GM19438 (cell line): ENCODE data around the gene TDRD6.
"Not testable (repeated sequence)": the region's sequence is repeated elsewhere in the genome, so short reads cannot be mapped to it uniquely, and the experiment has no call there.

ENCODE experiments used
- ATAC-seq: cut with Tn5 transposase; IDR thresholded peaks from one replicate; pipeline ENCODE4 v1.9.1; 2021; ENCODE audit warnings: low read depth; ENCODE audit not compliant: unreplicated experiment

The TDRD6 gene

DNA sequence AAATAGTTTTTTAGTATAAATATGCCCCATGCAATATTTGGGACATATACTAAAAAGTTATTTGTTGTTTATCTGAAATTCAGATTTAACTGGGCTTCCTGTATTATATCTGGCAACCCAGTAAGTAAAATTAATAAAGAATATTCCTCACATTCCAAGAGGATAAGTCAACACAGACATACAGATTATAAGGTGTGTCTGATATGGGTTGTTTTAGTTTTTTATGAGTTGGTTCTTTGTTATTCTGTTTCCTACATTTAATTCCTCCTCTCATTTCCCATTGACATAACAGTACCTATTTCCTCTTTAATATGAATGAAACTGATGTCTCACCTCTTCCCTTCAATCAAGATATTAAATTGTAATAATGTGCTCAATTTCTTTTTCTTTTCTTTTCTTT is 49.2 kb downstream of the TDRD6 start:
- ATAC-seq: no peak

DNA sequence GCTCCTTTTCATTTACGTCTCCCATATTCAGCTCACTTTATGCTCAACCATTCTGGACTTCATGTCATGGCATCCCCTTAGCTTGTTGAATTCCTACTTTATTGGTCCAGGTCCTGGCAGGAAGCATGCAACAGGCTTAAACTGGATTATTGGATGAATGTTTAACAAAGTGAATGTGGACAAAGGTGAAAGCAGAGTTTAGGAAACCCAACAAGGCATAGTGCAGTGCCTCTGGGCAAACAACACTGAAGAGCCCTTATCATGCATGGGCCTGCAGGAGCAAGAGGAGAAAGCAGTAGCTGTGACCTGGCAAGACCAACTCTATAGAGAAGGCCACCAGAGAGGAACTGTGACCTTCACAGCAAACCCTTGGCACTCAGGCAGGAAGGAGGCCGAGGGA is 53.8 kb downstream of the TDRD6 start:
- ATAC-seq: no peak

DNA sequence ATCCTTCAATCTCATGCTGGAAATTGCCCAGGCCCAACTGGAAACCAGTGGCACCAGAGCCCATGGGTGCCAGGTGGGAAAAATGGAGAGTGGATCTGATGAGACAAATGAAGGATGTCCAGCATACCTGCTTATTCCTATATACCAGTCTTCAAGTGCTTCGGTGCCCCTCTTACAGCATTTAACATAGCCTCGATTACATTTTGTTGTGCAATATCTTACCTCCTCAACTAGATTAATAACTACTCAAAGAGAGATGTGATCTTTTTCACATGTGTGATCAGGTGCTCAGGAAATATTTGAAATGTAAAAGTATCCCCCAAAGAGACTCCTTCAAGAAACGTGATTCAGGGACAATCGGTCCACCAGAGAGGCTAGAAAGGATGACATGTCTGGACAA is 54.2 kb downstream of the TDRD6 start:
- ATAC-seq: no peak

DNA sequence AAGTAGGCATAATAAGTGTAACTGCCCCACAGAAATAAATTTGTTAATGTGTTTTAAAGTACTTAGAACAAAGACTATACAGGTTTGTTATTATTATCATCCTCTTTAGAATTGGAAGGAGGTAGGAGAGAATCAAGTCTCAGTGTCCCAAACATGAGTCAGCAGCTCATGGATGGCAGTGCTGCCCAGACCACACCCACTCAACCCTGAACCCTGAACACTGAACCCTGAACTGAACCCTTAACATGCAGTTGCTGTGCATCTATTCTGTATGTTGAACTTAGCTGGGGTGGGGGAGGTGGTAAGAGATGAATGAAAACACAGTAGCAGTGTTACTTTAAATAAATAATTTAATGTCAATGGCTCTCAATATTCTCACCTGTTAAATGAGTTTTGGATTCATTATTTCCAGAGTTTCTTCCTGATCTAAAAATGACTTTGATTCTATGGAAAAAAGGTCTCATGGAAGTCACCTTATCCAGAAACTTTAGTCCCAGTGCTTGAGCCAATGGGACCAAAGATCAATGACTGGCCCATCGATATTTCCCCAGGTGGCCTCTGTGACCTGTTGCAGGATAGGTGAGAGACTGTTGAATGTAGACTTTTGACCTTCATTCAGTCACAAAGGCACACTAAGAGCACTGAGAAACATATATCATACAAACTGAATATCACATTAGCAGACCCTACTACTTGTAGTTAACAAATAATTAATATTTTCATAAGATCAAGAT is 55.9 kb downstream of the TDRD6 start:
- no peak for ATAC-seq

DNA sequence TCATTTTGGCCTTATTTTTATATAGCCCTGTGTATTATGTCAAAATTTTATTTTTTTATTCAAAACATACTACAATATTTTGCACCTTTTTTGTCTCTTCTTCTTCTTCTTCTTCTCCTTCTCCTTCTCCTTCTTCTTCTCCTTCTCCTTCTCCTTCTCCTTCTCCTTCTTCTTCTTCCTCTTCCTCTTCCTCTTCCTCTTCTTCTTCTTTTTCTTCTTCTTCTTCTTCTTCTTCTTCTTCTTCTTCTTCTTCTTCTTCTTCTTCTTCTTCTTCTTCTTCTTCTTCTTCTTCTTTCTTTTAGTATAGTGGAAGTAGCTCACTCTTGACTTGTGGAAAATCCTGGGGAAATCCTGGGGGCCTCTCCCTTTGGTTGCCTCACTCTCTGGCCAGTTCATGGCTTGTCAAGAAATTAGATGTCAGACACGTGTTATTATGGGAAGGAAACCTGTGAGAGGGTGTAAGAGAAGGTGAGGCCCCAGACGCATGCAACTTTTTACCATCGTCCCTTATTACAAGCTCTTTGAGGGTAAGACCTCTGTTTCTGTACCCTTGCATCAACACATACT is 56.6 kb downstream of the TDRD6 start:
- not testable (repeated sequence) for ATAC-seq

DNA sequence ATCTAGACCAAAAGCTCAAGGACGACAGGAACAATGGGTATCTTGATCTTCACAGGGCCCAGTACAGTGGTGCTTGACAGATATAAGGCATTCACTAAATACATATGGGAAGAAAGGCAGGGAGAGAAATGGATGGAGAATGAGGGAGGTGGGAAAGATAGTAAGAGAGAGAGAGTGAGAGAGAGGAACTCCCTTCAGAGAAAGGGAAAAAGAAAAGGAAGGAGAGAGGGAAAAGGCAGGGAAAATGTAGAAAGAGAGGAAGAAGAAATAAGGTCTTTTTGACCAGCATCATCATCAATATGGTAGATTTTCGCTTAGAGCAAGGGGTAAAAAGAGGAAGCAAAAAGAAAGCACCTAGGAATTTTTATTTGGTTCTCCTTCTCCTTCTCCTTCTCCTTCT is 58.3 kb downstream of the TDRD6 start:
- no peak for ATAC-seq

DNA sequence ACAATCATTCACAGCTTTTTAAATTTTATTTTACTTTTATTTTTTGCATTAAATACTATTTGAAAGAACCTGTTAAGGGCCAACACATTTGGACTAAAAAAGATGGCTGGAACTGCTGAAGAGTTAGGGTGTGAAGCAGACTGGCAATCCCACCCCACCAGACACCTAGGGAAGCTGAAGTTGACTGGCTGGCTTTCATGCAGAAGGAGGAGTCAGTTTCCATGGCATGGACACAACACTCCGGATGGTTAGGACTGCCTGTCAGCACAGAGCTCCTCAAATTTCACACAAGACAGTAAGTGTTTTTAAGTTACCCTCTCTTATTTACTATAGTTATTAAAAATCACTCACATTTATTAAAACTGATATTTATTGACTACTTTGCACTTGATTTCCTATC is 59.0 kb downstream of the TDRD6 start, which contains the start of gene ANKRD66:
TSS of gene ANKRD66 (plus strand) at position 238 of the 400 bp plus-strand sequence. CDS start 5,016 bp downstream, outside the sequence.
- no peak for ATAC-seq

DNA sequence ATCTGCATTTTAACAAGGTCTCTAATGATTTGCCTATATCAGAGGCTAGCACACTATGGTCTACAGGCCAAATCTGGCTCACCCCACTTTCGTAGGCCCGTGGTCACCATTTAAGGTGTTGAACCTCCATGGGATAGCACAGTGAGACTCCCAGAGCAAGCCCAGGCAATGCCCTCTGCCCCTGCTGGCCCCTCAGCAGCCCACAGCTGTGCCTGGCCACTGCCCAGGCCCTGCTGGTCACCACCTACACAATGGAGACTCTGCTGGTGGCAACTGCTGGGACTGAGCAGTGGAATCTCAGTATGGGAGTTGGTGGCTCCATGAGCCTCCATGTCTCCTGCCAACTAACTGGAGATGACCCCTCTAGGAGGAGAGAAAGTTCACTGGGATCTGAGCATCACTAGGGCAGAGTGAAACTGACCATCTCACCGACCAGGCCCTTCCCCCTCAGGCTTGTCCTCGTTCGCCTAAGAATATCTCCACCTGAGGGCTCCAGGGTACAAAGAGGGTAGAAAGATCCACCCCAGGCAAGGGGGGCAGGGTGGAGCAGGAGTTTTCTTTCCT is 61.3 kb downstream of the TDRD6 start:
- no peak for ATAC-seq

DNA sequence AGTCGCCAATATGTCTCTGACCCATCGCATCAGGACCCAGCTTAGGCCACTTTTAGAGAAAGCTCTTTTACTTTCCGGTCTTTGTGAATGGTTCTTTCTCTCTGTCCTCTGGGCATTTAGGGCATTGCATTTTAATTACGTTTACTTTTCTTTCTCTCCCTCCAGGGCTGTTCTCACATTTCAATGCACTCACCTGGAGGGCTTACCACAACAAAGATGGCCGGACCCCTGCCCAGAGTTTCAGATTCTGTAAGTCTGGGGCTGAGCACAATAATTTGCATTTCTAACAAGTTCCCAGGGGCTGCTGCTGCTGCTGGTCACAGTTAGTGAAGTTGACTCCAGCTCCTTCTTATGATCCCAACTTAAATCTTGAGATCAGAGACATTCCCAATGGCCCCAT is 62.0 kb downstream of the TDRD6 start:
- no peak for ATAC-seq

DNA sequence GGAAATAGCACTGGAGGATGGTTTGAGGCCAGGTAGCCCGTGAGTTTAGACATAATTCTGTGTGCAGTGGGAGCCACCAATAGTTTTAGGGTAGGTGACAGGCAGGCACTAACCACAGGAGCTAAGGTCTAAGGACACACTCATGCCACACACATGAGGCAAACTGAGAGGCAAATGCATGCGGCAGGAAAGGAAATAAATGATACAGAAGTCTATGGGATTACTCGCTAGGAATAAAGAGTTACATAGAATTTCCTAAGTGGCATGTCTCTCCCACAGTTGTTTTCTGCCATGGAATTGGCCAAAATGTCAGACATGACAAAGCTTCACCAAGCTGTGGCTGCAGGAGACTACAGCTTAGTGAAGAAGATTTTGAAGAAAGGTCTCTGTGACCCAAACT is 64.0 kb downstream of the TDRD6 start:
- ATAC-seq: no peak
